DMS79 (cell line): ENCODE measurements around the gene PIK3R1.

Experiments
- DNase-seq: peaks from one replicate; lab custom pipeline; 2025; lab: John Stamatoyannopoulos, UW

The PIK3R1 gene

DNA sequence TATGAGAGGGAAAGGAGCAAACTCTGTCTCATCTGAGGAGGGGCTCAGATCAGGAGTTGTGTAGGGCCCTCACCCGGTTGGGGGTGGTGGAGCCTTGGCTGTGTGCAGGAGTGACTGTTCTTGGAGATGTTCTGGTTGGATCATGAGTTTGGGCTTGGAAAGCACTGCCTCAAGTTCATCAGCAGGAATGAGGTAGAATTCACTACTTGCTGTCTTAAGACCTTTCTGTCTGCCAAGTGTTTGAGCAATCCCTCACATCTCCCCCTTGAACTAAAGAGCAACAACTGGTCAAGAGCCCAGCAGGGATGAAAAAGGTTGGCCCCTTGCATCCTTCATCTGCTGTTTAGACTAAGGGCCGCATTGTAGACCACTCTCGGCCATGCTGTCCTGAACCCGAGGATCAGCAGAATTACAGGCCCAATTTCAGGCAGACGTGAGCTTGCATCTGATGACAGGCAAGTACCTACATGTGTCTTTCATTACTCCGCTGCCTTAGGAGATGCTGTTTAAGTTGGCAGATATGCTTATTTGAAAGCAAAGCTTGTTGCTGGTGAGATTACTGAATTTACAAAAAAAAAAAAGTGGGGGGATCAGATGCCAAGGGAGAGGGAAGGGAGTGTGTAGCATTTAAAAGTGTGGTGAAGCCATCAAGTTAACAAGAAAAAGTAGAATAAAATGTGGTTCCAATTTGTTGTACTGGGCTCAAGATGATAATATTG lies 36.4 kb downstream of the PIK3R1 start:
- no peak for DNase-seq

DNA sequence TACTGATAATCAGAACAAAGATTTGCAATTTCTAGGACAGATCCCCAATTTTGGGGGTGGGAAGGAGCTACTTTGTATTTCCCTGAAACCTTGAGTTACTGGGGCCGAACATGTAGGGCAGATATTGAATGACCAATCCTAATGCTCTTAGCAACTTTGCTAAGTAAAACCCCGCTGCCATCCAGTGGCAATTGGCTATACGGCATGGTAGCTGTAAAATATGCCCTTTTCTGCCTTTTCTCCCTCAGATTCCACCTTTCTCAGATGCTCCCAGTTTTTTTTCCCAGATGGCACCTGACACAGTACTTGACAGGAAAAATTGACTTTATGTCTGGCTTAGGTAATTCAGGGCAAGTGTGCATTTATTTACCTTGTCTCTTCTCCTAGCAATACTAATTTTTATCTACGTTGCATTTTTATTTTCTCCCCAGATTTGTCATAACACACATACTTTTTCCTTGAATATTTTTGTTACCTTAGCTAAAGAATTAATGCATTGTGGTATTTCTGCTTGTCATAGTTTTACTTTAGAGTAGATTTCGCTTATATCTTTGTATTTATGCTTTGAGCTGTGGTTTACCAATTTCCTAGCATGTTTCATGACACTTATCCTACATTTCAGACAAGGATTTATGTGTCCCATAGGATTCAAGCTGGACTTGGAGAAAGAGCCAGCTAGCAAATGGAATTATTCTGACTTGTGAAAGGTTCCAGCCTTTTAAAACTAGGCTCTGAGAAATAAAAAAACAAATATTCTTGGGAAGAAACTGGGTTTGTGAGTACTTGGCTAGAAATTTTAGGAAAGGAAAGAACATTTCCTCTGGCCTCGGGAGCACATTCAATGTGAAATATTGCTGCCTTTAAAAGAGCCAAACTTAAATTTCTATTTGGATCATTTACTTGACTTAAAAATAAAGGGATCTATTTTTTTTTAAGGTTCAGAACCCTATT lies 37.4 kb downstream of the PIK3R1 start:
- DNase-seq, result peak; percentile 13

DNA sequence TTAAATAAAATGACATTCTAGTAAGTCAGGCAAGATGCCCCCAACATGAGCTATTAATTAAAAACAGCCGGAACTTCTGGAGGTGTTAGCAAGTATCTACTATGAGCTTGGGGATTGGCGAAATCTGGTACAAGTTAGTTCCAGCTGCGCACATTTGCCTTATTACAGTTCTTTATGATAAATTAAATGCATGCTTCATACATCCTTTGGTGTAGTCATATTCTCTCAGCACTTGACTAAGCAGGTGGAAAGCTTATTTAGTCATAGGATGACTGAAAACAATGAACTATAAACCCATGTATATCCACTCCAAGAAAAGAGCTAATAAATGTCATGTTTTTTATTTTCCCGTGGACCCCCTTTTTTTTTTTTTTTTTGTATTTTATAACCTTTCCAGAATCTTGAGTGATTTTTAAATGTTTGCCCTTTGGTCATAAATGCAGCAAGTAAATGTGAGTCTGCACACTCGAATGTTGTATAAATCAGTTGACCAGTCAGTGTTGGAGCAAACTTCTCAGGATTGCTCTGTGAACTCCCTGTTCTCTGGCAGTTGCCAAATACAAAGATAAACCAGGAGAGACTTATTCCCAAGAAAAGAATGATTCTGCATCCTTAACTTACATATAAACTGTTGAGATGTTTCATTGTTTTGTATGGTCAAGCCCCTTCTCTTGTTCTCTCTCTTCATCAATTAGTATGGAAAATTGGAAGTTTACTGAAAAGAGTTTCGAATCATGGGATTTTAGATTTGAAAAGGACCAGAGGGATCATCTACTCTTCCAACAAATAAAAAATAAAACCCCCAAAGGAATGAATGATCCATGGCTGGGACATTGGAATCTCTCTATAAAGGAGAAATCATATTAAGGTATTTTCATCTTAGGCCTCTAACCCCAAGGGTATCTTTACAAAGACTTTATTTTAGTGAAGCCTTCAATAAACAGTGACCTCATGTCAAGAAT lies 38.3 kb downstream of the PIK3R1 start:
- no peak for DNase-seq

DNA sequence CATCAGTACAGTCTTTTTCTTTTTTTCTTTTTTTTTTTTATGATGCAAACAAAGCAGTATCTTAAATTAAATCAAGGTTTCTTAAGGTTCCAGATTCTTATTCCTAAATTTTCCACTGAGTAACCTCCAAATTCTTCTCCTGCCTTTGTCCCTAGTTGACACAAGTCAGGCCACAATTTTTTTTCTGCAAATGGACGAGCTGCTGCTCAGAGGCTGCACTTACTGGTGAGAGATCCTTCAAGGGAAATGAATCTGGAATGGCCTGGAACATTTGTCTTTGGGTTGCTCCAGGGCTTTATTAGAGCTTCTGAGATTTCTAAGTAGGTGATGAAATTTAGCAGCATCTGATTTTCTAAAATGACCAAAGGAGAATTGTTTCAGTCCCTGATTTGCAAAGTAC lies 39.3 kb downstream of the PIK3R1 start:
- DNase-seq, result no peak

DNA sequence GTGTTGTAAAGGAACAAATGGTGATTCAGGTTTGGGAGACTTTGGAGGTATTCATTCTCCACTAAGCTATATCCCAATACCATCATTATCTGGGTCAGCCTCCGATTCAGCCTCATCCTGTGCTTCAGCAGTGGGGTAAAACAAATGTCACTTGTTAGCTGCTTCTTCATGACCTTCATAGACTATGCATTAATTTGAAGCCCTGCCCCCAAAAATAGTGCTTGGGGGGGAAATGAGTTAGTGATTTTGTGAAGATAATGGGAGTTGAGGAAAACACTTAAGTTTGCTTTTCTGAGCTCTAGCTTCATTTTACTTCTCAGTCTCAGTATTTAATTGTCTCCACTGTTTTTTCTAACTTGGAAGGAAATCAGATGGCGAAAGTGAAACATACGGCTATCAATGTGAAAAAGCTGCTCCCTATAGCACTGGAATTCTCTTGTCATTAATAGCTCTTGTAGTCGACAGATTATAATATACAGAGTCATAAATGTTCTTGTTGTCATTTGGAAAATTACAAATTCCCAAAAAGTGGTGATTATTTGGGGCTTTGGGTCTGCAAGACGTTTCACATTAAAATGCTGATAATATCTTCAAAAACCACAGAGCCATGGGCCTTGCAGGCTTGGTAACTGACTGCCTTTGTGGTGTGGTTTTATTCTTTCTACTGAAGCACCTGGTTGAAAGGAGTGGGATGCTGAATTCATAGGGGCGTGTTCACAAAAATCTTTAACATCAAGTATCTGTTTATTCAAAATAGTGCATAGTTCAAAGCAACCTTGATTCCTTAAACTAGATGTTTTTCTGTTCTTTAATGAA lies 40.0 kb downstream of the PIK3R1 start:
- DNase-seq, result no peak

DNA sequence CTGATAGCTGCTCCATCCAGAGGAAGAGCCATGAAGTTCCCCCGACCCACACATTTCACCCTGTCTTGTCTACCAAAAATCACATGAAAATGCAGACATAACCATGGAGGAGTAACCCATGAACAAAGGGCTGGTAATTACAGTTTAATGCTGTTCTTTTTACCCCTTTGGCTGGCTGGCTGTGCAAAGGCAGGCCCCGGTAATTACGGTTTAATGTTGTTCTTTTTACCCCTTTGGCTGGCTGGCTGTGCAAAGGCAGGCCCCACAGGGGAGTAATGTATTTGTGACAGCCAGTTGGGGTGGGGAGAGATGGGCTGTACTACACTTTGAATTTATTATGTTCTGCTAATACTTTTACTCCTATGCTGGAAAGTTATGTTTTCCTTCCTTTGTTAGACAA lies 41.7 kb downstream of the PIK3R1 start:
- no peak for DNase-seq

DNA sequence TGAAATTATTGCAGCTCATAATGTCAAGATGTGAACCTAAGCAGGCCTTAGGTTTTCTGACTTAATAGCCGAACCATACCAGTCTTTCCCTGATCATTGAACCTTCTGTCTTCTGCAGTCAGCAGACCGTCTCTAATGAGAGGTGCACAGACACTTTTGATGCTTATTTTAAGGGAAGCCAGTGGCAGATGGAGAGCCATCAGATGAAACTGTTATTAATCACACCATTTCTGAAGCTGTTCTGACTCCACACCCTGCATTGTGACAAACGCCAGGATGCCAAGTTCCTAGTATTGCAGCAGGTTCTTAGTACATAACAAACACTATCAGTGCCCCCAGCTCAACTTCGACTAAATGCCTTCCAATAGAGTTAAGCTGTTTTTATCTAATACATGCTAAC lies 43.0 kb downstream of the PIK3R1 start:
- DNase-seq, result no peak

DNA sequence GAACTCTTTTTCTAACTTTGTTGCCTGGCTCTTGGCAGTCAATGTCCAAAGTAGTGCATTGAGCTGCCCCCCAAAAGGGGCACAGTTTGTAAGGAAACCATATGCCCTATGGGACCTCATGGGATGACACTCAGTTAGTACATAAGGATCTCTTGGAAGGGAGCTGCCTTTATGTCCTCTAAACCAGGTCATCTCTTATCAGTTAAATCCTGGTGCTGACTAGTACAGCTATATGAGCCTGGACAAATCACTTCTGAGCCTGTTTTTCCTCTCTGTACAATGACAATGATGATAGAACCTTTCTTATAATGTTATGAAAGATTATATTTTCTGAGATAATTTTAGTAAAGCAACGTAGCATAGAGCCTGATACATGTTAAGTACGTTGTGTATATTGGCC lies 44.1 kb downstream of the PIK3R1 start:
- no peak for DNase-seq

DNA sequence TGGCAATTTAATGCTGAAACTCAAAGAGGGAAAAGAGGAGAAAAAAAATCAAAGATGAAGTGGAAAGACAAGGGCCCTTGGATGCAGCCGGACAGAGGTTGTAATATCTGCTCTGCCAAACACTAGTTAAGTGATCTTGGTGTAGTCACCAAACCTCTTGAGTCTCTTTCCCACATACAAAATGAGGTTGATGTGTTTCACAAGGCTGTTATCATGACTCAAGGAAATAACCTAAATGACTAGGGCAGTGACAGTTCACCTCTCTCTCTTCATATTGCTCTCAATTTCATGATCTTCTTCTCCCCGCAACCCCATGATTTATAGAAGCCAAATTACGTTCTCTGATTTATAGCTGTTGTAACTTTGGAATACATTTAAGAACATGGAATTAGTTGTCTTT lies 44.9 kb downstream of the PIK3R1 start:
- DNase-seq, result no peak

DNA sequence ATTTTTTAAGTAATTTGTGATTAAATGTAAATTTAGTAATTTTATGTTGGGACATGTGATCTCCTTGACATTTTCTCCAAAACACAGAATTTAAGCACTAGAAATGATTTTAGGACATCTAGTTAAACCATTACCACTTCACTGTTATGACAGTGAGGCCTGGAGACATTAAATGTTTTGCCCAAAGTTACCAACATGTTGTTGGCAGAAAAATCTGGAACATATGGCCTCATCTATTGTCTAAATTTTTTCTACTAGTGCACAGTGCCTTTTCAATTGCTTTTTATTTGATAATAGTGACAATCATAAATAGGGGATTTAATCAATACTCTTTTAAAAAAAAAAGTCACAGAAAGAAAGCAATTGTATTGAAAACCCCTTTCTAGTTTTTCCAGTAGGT lies 45.6 kb downstream of the PIK3R1 start:
- no peak for DNase-seq

DNA sequence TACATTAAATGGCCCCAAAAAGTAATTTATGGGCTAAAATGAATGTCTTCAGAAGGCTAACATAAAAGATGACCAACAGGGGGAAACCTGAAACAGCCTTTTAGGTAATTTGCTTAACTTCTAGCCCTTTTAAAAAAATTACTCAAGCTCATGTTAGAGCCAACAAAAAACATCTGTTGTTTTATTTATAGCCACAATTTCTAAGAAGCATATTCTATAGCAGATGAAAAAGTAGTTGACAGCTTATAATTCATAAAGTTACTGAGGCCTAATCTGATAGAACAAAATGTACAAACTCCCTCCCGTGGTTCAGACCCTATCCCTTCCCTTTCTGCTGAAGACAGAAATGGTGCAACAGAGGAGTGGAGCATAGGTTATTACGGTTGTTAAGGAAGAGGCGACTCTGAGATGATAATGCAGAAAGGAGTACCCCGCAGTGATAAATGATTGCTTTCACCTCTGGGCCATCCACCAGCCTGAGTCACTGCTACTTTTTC lies 46.1 kb downstream of the PIK3R1 start:
- no peak for DNase-seq

DNA sequence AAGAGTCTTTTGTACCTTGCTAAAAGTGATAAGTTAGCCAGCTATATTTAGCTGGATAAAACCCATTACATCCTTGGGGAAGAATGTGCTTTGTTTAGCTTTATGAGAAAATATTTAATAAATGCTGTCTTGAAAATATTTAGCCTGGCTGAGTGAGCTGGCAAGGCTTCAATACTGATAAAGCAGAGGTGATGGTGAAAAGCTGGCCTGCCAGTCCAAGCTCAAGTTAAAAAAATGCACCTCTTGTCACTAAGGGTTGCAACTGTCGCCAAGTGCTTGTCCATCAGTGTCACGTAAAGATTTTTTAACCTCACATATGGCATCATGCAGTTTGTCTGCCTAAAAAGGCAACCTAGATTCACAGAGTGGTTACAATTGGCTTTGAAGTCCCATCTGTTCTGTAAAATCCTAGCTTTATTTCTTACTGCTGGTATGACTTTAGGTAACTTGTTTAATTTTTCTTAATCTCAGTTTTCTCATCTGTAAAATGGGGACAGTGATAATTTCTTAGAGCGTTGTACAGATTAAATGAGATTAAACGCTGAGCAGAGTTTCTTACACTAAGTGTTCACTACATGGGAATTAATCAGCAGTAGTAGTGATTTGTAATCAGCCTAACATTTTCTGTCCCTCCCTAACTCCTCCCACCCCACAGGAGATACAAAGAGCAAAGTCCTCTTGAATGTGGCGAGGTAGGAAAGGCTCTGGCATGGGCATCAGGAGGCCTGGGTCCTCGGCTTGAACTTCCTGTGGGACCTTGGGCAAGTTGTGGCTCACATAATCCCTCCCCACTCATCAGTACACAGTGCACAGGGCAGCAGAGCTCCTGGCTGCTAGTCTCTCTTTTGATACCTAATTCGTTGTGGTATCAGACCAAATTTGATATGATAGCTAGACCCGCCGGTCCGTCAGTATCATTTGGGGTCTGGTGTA lies 48.7 kb downstream of the PIK3R1 start:
- DNase-seq, result no peak

DNA sequence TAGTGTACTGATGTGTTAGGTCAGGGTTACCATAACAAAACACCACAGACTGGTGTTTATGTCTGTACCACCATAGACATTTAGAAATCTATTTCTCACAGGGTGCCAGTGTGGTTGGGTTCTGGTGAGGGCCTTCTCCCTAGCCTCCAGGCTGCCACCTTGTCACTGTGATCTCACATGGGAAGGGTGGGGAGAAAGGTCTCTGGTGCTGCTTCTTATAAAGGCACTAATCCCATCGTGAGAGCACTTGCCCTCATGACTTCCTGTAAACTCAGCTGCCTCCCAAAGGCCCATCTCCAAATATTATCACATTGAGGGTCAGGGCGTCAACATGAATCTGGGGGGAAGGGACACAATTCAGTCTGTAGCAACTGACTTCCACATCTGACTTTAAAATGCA lies 49.8 kb downstream of the PIK3R1 start:
- DNase-seq, result no peak

DNA sequence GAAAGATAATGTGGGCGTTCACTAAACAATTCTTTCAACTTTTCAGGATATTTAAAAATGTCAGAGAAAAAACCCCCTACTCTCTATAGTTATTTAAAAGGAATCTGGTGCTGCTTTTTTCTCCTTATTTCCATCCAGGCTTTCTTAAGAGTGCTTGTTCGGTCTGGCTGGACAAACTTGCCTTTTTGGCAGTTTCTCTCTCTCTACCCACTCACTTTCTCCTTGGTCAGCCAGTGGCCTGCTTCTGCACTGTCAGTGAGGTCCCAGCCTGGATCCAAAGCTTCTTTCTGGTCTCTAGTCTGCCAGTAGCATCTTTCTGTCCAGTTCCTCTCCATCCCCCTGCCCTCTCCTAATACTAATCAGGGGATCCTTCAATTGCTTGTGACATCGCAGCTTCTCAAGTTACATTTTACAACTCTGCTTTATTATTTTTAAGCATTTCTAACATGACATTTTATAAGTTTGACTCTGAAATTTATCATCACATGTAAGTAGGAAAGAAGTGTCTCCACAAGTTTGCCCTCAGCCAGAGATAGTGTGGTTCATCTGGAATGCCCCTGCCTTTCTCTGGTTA lies 50.4 kb downstream of the PIK3R1 start:
- DNase-seq, result no peak

DNA sequence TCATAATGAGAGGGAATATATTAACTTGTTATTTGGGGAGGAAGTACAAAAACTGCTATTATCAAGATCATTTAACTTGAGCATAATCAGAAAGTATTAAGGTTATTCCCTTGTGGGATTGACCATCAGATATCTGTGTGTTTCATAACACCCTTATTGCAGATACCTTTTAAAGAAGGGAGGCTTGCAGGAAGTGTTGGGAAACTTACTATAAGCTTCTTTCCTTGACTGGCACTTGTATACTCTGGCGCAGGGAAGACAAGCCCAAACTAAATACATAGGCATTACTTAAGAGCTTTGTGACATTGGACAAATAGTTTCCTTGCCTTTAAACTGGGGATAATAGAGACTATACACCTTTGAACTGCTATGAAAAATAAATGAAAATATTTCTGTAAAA lies 50.9 kb downstream of the PIK3R1 start:
- no peak for DNase-seq

DNA sequence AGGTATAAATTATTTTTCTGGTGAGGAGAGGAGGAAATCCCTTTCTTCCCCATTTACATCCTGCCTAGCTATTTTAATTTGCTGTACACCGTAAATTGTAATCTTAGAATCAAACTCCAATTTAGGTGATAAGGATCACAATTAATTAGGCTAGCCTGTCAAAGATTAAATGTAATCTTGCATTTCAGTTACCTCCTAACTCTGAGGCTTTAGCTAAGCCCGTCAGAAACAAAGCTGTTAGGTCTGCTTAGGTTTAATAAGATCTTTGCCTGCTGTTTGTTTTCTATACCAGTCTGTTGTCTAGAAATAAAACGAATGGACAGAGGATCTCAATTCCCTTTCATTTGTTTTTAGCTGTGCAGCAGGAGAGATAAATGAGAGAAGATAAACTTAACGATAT lies 51.5 kb downstream of the PIK3R1 start:
- no peak for DNase-seq

DNA sequence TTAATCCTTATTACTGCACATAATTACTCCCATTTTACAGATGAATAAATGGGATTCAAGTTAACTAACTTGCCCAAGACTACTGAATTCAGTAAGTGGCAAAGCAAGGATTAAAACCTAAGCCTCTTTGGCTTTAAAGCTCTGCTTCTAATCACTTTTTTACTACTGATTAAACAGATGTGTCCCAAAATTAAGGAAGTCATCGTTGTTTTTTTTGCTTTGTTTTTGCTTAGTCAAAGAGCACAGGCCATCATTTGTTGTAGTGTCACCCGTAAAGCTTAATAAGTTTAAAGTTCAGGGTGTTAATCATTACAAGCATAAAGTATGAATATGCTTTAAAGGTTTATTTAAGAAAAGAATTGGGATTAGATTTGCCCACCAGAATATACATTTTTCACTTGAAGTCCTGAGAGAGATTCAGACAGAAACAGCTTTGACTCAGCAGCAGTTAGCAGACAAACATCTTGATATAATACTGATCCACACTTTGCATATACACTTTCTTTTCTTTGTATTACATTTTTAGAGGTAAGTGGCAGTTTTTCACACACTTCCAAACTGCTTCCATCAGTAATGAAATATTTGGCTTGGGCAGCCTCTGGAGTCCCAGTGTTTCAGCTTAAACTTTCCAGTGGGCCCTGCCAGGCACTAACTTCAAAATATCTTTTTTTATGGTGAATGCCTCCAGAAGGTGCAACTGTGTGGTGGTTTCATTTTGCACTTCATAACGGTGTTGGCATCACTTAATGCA lies 52.7 kb downstream of the PIK3R1 start:
- DNase-seq, result no peak

DNA sequence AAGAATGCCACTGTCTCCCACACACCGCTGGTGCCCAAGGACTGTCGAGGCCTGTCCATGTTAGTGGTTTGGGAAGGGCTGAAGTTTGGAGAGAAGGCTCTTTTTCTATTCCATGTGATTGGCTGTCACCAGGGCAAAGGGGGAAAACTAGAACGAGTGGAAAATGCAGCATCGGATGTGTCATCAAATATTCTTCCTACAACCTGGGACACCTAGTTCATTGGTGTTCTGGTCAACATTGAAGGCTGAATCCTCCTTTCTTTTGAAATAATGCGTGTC lies 53.2 kb downstream of the PIK3R1 start:
- no peak for DNase-seq

DNA sequence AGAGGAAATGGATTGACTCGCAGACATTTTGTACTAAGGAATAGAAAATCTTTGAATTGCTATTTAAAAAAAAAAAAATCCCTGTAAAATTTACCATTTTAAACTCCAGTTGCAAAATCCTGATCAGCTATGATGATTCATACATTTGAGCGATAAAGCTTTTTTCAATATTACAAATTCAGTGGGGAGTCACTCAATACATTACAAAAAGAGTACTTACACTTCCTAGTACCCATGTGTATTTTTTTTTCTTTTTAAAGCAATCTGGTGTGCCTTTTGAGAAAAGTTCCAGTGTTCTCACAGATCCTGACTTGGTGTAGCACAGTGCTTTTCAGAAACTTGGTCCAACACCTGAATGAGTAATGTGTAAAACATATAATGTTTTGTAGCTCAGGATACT lies 54.3 kb downstream of the PIK3R1 start:
- DNase-seq, result no peak
